ENCODE data around the gene RFC4.

- TF ChIP-seq POLR2A (IDR thresholded peaks at IDR 0.05): peak; percentile 83 to 93
- TF ChIP-seq CTCF (IDR thresholded peaks at IDR 0.05): no peak
Observed at GRCh38 chr3:186783058-186783730, 23.1 kb downstream of the RFC4 start, which contains the start of gene EIF4A2.

Data from Peyer's patch (tissue), 4 donors.